Eye (tissue), 1 donor: ENCODE measurements around the gene ARL6.

Experiments used
- DNase-seq: peaks from one replicate; pipeline ENCODE4 v3.0.0-alpha.2; 2015

The ARL6 gene, protein sequence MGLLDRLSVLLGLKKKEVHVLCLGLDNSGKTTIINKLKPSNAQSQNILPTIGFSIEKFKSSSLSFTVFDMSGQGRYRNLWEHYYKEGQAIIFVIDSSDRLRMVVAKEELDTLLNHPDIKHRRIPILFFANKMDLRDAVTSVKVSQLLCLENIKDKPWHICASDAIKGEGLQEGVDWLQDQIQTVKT

DNA sequence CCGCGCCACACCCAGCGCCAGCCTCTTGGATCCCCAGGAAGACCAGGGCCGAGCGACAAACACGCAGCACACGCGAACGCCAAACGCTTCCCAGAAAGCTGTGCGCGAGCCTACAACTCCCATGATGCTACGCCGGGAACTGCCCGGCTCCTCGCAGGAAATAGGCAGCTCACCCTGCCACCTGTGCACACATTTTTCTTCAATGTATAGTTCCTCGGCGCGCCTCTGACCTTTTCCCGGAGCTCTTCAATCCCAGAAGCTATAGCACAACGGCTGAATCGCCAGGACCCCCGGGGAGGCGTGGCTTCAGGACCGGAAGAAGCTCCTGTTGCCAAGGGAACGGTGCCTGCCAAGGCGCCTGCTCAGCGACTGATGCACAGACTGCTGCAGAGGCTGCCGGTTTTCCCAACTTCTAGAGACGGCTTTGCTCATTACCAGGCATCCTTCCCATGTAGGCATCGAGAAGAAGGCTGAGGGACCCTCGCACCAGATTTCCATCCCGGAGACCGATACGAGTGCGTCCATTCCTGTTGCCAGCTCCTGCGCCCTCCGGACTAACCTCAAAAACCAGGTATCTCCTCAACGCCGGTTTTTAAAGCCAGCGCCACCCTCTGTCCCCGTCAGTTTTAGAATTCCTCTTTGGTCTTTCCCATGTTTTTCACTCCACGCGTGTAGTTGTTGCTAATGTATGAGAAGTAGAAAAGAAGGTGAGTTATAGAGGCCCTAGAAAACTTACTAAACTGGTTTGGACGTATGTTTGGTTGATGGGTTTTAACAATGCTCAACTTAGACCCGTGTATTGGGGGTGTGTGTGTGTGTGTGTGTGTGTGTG lies at the start of gene ARL6:
Gene ARL6, plus strand, starts transcription at position 352 of the 832 bp plus-strand sequence. CDS start 3,350 bp downstream, outside the sequence.
- DNase-seq = peak; percentile 96

DNA sequence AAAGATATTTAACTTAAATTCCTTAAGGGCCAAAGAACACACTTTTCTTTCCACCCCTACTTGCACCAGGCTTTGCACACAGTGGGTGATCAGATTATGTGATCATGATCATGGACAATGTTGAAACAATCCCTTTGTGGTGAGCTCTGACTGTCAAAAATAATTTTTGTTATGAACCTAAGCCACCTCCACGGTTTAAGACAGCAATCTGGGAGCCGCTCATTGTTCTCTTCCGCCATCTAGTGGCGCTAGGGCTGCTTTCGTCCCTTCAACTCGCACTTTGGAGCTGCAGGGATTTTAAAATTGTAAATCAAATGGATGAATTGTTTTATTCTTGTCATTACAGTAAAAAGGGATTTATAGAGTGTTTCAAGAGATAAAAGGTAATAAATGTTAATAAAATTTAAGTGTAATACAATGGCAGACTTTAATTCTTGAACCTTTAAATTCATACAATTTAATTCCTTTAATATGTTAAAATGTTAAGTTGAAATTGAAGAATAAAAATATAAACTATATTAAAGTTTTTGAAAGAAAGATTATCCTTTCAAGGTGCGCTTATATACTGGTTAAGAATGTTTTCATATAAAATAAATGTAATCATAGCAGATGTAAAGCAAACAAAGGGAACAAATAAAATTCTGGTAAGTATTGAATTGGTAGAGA lies 45.3 kb upstream of the ARL6 start:
- DNase-seq = peak; percentile 95

DNA sequence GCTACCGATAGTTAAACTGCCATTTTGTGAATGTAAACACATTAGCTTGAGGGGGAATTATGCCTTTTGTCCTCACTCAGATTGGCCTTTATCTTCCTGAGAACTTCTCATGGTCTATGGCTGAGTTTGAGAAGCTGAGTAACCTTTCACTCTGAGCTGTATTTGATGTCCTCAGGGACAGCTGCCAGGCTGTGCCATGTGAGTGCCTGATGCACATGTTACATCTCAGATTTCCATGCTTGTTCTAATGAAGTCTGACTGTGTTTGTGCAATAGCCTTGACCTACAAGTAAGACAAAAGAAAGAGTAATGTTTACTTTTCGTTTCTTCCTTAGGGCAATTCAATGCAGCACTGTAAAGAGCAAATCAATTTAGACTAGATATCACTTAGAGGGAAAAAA lies 44.1 kb upstream of the ARL6 start:
- peak; percentile 41 for DNase-seq

- no peak for DNase-seq
These were observed 43.1 kb upstream of the ARL6 start for GRCh38 chr3:97721446-97721845.

GRCh38 chr3:97736928-97737327 lies 27.6 kb upstream of the ARL6 start:
- DNase-seq = peak; percentile 53

- DNase-seq = no peak
These were observed 25.8 kb upstream of the ARL6 start for GRCh38 chr3:97738761-97739160.

DNA sequence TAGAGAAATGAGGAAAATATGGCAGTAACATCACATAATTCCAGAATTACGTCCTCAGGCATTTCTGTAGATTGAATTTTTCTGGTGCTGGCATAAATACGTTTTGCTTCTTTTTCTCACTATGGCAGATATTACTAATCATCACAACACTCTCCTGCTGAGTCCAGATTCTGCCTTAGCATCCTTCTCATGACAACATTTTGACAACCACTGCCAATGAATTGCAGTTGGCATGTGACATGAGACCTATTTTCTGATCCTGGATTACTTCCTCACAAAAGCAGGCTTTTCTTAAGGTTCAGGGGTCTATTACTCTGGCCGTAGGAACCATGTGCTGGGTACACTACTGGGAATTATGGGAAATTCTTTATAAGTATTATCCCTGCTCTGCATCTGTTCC lies 22.5 kb upstream of the ARL6 start:
- no peak for DNase-seq

GRCh38 chr3:97744289-97744688 lies 20.3 kb upstream of the ARL6 start:
- DNase-seq = no peak

- DNase-seq = no peak
These were observed 762 bp upstream of the ARL6 start for GRCh38 chr3:97763586-97764406.

DNA sequence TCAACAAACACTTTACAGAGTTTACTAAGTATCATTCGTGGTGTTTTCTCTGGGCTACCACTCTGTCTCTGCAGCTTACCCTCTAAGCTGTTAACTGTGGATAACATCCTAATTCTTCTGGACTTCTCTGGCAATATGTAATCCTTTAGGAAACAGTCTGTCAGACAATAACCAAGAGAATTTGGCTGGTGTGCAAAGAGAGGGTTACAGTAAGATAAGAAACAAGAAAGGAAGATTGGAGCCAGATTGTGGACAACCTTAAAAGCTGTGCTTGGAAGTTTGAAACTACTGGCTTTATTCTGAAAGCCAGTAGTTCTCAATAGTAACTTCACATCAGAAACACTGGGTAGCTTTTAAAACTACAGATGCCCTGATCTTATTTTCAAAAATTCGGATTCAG lies 778 bp downstream of the ARL6 start:
- peak; percentile 27 for DNase-seq

DNA sequence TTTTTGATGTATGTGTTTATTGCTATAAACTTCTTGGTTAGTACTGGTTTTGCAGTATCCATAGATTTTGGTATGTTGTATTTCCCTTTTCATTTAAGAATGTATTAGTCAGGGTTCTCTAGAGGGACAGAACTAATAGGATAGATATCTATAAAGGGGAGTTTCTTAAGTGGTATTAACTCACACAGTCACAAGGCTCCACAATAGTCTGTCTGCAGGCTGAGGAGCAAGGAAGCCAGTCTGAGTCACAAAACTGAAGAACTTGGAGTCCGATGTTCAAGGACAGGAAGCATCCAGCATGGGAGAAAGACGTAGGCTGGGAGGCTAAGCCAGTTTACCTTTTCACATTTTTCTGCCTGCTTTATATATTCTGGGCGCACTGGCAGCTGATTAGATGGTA lies 8.4 kb downstream of the ARL6 start:
- DNase-seq = no peak

GRCh38 chr3:97778152-97778551 lies 13.6 kb downstream of the ARL6 start:
- DNase-seq = no peak

- DNase-seq = peak; percentile 85
These were observed 29.0 kb downstream of the ARL6 start for GRCh38 chr3:97793420-97794019.

- no peak for DNase-seq
These were observed 31.4 kb downstream of the ARL6 start for GRCh38 chr3:97795951-97796350.

- no peak for DNase-seq
These were observed 39.9 kb downstream of the ARL6 start for GRCh38 chr3:97804471-97804870.

DNA sequence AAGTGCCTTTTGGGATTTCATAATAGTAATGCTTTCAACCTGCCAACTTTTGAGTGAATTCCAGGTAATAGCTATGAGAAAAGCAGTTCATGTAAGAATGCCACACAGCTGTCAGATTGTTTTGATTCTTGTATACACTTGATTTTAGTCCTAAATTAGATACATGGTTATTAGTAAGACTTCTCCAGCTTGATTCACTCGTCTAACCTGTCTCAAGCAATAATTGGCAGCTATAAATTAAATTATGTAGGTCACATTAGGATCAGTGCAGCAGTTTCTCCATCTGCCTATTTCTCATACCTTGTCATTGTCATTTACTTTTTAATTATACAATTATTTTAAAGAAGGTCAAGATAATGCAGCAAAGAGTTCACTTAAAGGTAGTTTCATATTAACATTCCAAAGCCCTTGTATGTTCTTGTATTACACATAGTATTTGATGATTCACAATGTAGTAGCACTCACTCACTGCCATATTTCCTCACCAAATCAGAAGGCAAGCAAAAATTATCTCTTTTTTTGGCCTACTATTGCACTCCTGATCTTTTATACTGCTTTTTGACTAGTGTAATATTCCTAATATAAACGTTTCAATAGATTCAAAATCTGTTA lies 46.3 kb downstream of the ARL6 start:
- no peak for DNase-seq

GRCh38 chr3:97815149-97815917 lies 50.8 kb downstream of the ARL6 start:
- DNase-seq = no peak

DNA sequence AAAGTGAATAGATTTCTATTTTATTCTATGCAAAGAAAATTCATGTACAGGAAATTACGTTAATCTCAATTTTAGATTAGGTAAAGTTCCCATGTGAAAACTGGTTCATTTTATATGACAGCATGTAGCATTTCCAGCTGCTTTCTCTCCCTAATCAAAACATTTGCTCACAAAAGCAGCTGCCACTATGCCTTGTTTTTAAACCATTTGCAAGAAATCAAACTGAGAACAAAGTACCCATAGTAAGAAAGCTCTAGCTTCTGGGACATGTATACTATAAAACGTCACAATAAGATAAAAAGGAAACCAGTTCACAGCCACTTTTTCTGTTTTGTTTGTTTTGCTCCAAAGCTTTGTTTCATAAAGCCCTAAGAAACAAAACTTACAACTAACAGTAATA lies 52.3 kb downstream of the ARL6 start:
- peak; percentile 35 for DNase-seq

DNA sequence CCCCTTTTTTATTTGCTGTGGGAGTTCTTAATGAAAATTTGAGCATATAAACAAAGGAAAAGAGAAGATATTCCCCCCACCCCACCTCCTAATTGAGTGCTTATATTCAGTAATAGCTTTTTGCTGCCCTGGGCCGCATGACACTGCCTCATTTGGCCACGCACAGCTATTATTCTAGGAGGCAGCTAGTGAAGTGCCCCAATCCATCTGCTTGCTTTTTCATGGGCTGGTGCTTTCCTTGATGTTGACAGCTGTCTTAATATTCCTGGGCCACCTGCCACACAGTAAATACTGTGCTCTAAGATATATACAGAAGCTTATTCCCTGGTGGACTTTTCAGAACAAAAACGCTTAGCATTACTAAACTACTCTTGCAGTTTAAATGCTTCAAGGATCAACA lies 53.4 kb downstream of the ARL6 start:
- DNase-seq = peak; percentile 85

DNA sequence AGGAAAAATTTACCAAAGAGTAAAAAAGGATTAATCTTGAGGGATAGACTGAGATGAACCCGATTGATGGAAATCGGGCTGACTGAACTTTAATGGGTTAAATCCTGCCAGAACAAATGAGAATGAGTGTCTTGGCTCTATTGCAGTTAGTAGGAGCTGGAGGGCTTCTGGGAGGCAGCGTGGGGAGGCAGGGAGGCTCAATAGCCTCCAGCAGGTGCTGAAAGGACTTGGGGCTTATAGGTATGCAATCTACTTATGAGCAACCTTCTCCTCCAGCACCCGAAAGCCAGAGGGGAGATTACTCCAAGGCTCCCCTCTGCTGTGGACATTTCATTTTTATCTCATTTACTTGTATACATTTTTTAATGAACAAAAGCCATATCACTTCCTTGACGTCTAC lies 56.2 kb downstream of the ARL6 start:
- no peak for DNase-seq

DNA sequence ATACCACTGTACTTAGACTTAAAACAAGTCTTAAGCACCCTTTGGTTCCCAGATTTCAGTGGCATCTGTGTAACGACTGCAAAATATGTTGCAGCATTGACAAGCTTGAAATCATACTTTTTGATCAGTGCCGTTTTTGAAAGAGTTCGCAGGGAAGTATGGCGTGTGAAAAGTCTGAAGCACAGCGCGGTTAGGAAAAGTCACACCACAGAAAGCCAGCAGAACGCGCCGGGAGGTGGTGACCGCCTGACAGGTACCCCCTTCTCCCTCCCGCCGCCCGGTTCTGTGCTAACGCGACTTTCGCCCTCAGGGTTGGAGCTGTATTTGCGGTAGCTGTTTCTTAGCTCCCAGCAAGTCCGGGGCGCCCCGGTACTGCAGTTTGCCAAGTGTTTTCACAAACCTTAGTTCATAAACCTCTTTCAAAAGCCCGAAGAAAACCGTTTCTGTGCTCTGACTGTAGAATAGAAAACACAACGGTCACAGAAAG lies 56.8 kb downstream of the ARL6 start:
- no peak for DNase-seq
